Panc1 (cell line): ENCODE data around the gene NEK1. TPM values are rescaled to one million over a fixed set of nuclear protein-coding genes. Genes with fewer than 3 reads are reported as not detected.

Experiments used
- ATAC-seq: fragments of 200-7000 bp; cut with Tn5 transposase; 2 replicates; pipeline ENCODE4 v1.9.1; 2020; ENCODE audit warnings: mild to moderate bottlenecking, moderate library complexity
- BruUV-seq: library from RNA; stranded (reverse); fragments of 400-500 nt; replicated peaks from 2 replicates; lab custom pipeline; 2021; lab: Mats Ljungman, UMichigan
- CTCF ChIA-PET: fragments of 300-600 bp; sonication (Branson Sonifier 250); formaldehyde crosslinking; loops from one replicate; lab custom pipeline; 2022; ENCODE audit warnings: antibody characterized with exemption; lab: Charles Lee
- POLR2A ChIA-PET: fragments of 300-600 bp; sonication (Branson Sonifier 250); formaldehyde crosslinking; loops from one replicate; lab custom pipeline; 2022; ENCODE audit warnings: antibody characterized with exemption; lab: Charles Lee
- DNase-seq: peaks from one replicate; pipeline ENCODE4 v3.0.0-alpha.2; 2010; ENCODE audit warnings: low read depth, low spot score
- H3K27ac ChIP-seq: 2 replicates; pipeline ENCODE4 v1.5.1; 2011; ENCODE audit warnings: mild to moderate bottlenecking, low read length, inconsistent platforms
- H3K27me3 ChIP-seq: fragments of 200-500 bp; sonication (Bioruptor generic); 2 replicates; pipeline ENCODE4 v1.6.0; 2014; ENCODE audit warnings: low read length, inconsistent platforms; ENCODE audit not compliant: control insufficient read depth, insufficient read depth
- H3K36me3 ChIP-seq: fragments of 200-500 bp; sonication (Bioruptor generic); 2 replicates; pipeline ENCODE4 v1.5.1; 2014; ENCODE audit warnings: inconsistent platforms, mild to moderate bottlenecking, low read length, moderate library complexity; ENCODE audit not compliant: control insufficient read depth, insufficient read depth
- H3K4me1 ChIP-seq: 2 replicates; pipeline ENCODE4 v1.5.1; 2011; ENCODE audit warnings: inconsistent platforms, mild to moderate bottlenecking, low read length, moderate library complexity; ENCODE audit not compliant: control insufficient read depth, insufficient read depth
- H3K4me3 ChIP-seq, 2 experiments: 2 replicates each; pipeline ENCODE4 v1.5.1; 2011 to 2012; ENCODE audit warnings: low read depth in 2 of 2, low read length in 2 of 2, mild to moderate bottlenecking in 2 of 2, inconsistent platforms in 1 of 2, moderate library complexity in 1 of 2
- H3K9me3 ChIP-seq: fragments of 200-500 bp; sonication (Bioruptor generic); 2 replicates; pipeline ENCODE4 v1.5.1; 2014; ENCODE audit warnings: low read depth, mild to moderate bottlenecking, inconsistent platforms, low read length, moderate library complexity; ENCODE audit not compliant: control insufficient read depth, insufficient read depth
- POLR2AphosphoS5 ChIP-seq: IDR thresholded peaks from 2 replicates; pipeline ENCODE4 v1.6.1; 2012; ENCODE audit warnings: mild to moderate bottlenecking, low read depth, low read length, moderate library complexity
- SIN3A ChIP-seq: IDR thresholded peaks from 2 replicates; pipeline ENCODE4 v1.6.1; 2012; ENCODE audit warnings: low read depth, mild to moderate bottlenecking, low read length, moderate library complexity, borderline replicate concordance; ENCODE audit not compliant: insufficient read depth
- TCF7L2 ChIP-seq: IDR thresholded peaks from 2 replicates; pipeline ENCODE4 v1.6.1; 2011; ENCODE audit warnings: mild to moderate bottlenecking, low read depth, low read length, inconsistent platforms
- in situ Hi-C: cut with HindIII; loops from 2 replicates; pipeline ENCODE4 v1.10.0; 2016; ENCODE audit warnings: low sequenced_read_pairs, low pct_unique_long_range_greater_than_20kb
- intact Hi-C: fragments of 100-400 bp; cut with micrococcal nuclease; formaldehyde crosslinking; loops from one replicate; pipeline ENCODE4 v1.10.0; 2022; ENCODE audit not compliant: unreplicated experiment
- total RNA-seq: library from RNA; stranded (reverse); gene quantifications from one replicate; pipeline ENCODE4 v1.2.1, GENCODE V29; 2021; ENCODE audit not compliant: unreplicated experiment
- TF ChIP-seq, protein P1 (sequence below), 2 experiments: IDR thresholded peaks; 2 replicates each; pipeline ENCODE4 v1.6.1; 2011 to 2012; ENCODE audit warnings: low read depth in 2 of 2, control low read depth in 1 of 2, low read length in 1 of 2, mild to moderate bottlenecking in 1 of 2, moderate library complexity in 1 of 2; ENCODE audit not compliant: insufficient read depth in 1 of 2
- TF ChIP-seq, protein P2 (sequence below): fragments of 450-650 bp; IDR thresholded peaks from 2 replicates; pipeline ENCODE4 v1.5.1; 2017; ENCODE audit warnings: mild to moderate bottlenecking

Gene NEK1
- total RNA-seq, 1 experiment from 2014 or later = 9.2 TPM

DNA sequence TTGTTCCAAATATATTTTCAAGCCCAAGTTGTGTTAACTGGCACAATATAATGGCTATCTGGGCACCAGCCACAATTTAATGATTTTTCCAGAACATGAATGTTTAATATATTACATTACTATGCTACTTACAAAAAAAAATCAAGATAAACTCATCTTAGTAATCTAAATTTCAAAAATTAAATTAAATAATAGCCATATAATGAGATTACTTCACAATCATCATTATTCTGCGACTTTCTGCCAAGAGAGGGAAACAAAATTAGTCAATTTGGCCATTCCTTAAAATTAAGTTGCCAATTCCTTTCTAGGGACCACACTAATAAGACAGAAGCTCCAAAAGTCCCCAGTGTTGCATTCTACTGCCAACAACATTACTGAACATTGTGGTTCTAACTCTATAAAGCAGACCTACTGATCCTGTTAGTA lies 7.5 kb downstream of the NEK1 start:
- DNase-seq = no peak
- in situ Hi-C loops (no loop called here), intact Hi-C loops (loop anchor here (10.0 kb wide), 1 partner anchor 420 kb away; the partner anchor contains the start of gene MFAP3L)
- Histone ChIP-seq H3K4me1 (no peaks in the 10 kb centered on the region; the same call in 1 of the 2 replicates), H3K4me3 (no peak overlapping the region), H3K9me3 (no peaks in the 10 kb centered on the region), H3K36me3 (no peaks in the 10 kb centered on the region; the same call in 1 of the 2 replicates), H3K27me3 (no peaks in the 10 kb centered on the region), H3K27ac (no peak overlapping the region)
- no peak for TF ChIP-seq TCF7L2
- TF ChIP-seq, protein P1, sequence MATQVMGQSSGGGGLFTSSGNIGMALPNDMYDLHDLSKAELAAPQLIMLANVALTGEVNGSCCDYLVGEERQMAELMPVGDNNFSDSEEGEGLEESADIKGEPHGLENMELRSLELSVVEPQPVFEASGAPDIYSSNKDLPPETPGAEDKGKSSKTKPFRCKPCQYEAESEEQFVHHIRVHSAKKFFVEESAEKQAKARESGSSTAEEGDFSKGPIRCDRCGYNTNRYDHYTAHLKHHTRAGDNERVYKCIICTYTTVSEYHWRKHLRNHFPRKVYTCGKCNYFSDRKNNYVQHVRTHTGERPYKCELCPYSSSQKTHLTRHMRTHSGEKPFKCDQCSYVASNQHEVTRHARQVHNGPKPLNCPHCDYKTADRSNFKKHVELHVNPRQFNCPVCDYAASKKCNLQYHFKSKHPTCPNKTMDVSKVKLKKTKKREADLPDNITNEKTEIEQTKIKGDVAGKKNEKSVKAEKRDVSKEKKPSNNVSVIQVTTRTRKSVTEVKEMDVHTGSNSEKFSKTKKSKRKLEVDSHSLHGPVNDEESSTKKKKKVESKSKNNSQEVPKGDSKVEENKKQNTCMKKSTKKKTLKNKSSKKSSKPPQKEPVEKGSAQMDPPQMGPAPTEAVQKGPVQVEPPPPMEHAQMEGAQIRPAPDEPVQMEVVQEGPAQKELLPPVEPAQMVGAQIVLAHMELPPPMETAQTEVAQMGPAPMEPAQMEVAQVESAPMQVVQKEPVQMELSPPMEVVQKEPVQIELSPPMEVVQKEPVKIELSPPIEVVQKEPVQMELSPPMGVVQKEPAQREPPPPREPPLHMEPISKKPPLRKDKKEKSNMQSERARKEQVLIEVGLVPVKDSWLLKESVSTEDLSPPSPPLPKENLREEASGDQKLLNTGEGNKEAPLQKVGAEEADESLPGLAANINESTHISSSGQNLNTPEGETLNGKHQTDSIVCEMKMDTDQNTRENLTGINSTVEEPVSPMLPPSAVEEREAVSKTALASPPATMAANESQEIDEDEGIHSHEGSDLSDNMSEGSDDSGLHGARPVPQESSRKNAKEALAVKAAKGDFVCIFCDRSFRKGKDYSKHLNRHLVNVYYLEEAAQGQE (IDR thresholded peaks at IDR 0.05; ENCODE audit: insufficient read depth in 1 of 2, low read depth in 2 of 2, low read length in 1 of 2) = no peak
- TF ChIP-seq, protein P2, sequence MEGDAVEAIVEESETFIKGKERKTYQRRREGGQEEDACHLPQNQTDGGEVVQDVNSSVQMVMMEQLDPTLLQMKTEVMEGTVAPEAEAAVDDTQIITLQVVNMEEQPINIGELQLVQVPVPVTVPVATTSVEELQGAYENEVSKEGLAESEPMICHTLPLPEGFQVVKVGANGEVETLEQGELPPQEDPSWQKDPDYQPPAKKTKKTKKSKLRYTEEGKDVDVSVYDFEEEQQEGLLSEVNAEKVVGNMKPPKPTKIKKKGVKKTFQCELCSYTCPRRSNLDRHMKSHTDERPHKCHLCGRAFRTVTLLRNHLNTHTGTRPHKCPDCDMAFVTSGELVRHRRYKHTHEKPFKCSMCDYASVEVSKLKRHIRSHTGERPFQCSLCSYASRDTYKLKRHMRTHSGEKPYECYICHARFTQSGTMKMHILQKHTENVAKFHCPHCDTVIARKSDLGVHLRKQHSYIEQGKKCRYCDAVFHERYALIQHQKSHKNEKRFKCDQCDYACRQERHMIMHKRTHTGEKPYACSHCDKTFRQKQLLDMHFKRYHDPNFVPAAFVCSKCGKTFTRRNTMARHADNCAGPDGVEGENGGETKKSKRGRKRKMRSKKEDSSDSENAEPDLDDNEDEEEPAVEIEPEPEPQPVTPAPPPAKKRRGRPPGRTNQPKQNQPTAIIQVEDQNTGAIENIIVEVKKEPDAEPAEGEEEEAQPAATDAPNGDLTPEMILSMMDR = no peak
- no peak for TF ChIP-seq SIN3A
- TF ChIP-seq POLR2AphosphoS5 = no peak
- ChIA-PET CTCF (no interaction called here), POLR2A (no interaction called here)
- ATAC-seq = no peak
- BruUV-seq = no TSS peak

DNA sequence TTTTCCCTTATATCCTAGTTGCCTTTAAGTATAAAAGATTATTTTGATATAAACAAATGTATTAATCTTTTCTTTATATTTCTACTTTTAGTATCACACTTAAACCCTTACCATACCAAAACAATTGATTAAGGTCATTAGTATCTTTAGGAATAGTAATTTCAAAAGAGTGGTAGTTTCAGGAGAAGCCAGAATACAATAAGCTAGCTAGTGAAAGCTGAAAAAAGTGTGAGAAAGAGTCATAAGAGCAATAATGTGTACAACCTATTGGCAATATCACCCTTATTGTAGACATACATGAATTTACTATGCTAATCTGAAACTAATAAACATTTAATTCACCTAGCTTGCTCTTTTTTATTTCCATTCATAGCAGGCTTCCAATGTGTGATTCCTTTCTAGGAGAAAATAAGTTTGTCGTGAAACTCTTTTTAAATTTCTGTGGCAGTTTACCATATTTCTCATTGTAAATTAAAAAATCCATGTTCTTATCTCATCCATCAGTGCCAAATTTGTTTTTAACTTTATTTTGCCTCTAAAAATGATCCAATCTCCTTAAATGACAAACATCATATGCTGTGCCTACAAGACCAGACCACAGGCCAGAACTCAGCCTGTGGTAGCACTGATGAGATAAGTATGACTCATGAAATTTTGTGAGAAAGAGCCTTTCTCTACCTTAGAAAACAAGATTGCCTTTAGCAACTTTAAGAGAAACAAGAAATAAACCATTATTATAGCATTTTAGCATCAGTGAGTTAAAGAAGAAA lies 8.1 kb downstream of the NEK1 start:
- in situ Hi-C loops (no loop called here), intact Hi-C loops (loop anchor here (10.0 kb wide), 1 partner anchor 420 kb away; the partner anchor contains the start of gene MFAP3L)
- H3K27ac ChIP-seq = no peak overlapping the region
- ATAC-seq (no peak), DNase-seq (no peak)
- H3K27me3 ChIP-seq = no peaks in the 10 kb centered on the region
- no peaks in the 10 kb centered on the region for H3K9me3 ChIP-seq
- ChIA-PET CTCF (no interaction called here), POLR2A (no interaction called here)
- no peaks in the 10 kb centered on the region; the same call in 1 of the 2 replicates for H3K36me3 ChIP-seq
- no peaks in the 10 kb centered on the region; the same call in 1 of the 2 replicates for H3K4me1 ChIP-seq
- no peak overlapping the region for H3K4me3 ChIP-seq
- BruUV-seq = no TSS peak
- TF ChIP-seq POLR2AphosphoS5 (no peak), TCF7L2 (no peak), SIN3A (no peak)
- TF ChIP-seq, protein P2 = no peak
- TF ChIP-seq, protein P1 (IDR thresholded peaks at IDR 0.05; ENCODE audit: insufficient read depth in 1 of 2, low read depth in 2 of 2, low read length in 1 of 2) = no peak
